ENCODE measurements around the gene IMPDH1. TPM values are rescaled to one million over a fixed set of nuclear protein-coding genes. Genes with fewer than 3 reads are reported as not detected.

The IMPDH1 gene
- total RNA-seq, 1 donor from 2014 or later: 52.3 TPM

GRCh38 chr7:128383776-128384175, 26.0 kb downstream of the IMPDH1 start:
- Histone ChIP-seq H3K36me3 (no peaks in the 10 kb centered on the region), H3K4me1 (peaks cover 10% of the 10 kb centered on the region), H3K27ac (no peak overlapping the region), H3K4me3 (no peak overlapping the region), H3K27me3 (no peaks in the 10 kb centered on the region), H3K9me3 (no peaks in the 10 kb centered on the region)
- no peak for DNase-seq (ENCODE audit: extremely low spot score in 2 of 2)
- TF ChIP-seq POLR2AphosphoS5 (IDR thresholded peaks at IDR 0.05; ENCODE audit: insufficient read depth in 1 of 2, low read depth in 1 of 2) (no peak), POLR2A (IDR thresholded peaks at IDR 0.05) (no peak)
- TF ChIP-seq, protein P1, sequence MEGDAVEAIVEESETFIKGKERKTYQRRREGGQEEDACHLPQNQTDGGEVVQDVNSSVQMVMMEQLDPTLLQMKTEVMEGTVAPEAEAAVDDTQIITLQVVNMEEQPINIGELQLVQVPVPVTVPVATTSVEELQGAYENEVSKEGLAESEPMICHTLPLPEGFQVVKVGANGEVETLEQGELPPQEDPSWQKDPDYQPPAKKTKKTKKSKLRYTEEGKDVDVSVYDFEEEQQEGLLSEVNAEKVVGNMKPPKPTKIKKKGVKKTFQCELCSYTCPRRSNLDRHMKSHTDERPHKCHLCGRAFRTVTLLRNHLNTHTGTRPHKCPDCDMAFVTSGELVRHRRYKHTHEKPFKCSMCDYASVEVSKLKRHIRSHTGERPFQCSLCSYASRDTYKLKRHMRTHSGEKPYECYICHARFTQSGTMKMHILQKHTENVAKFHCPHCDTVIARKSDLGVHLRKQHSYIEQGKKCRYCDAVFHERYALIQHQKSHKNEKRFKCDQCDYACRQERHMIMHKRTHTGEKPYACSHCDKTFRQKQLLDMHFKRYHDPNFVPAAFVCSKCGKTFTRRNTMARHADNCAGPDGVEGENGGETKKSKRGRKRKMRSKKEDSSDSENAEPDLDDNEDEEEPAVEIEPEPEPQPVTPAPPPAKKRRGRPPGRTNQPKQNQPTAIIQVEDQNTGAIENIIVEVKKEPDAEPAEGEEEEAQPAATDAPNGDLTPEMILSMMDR (IDR thresholded peaks at IDR 0.05): no peak
- intact Hi-C loops (cut with DNase I): no loop called here

DNA sequence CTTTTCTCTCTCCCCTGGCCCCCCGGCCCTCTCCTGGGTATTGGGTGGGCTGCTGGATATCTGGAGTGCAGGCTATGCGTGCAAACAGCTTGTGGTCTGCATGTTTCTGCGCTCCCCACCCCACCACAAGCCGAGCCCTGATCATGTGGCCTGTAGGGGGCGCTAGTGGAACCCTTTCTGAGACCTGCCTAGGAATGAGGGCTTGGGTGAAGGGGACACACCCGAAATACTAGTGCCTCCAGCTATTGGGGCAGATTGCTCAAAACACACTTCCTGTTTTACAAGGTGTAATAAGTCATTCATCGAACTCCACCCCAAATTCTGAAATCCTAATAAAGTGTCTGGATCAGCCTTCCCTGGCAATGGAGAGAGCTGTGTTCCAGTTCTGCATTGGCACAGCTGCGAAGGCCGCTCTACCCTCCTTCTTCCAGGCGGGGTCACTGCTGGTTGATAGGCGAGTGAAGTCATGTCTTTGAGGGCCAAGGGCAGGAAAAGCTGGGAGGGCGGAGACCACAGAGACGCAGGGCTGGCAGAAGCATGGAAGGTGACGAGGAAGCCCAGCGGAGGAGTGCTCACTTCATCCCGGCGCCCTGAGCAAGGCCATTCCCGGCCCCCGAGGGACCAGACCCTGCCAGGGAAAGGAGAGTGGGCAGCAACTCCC, 28.5 kb downstream of the IMPDH1 start:
- no peak for DNase-seq (ENCODE audit: extremely low spot score in 2 of 2)
- H3K27me3 ChIP-seq: no peaks in the 10 kb centered on the region
- no peak overlapping the region for H3K4me3 ChIP-seq
- no peaks in the 10 kb centered on the region for H3K36me3 ChIP-seq
- intact Hi-C loops (cut with DNase I): no loop called here
- peaks cover 6% of the 10 kb centered on the region for H3K4me1 ChIP-seq
- no peak overlapping the region for H3K27ac ChIP-seq
- H3K9me3 ChIP-seq: no peaks in the 10 kb centered on the region
- TF ChIP-seq, protein P1 (IDR thresholded peaks at IDR 0.05): peak in 1 of 3 experiments; percentile 27
- no peak for TF ChIP-seq POLR2AphosphoS5 (IDR thresholded peaks at IDR 0.05; ENCODE audit: insufficient read depth in 1 of 2, low read depth in 1 of 2)
- TF ChIP-seq POLR2A (IDR thresholded peaks at IDR 0.05): no peak

- no peaks in the 10 kb centered on the region for H3K9me3 ChIP-seq
- H3K4me3 ChIP-seq: no peak overlapping the region
- H3K27ac ChIP-seq: no peak overlapping the region
- no peaks in the 10 kb centered on the region for H3K27me3 ChIP-seq
- peaks cover 6% of the 10 kb centered on the region for H3K4me1 ChIP-seq
- DNase-seq (ENCODE audit: extremely low spot score in 2 of 2): no peak
- TF ChIP-seq POLR2AphosphoS5 (IDR thresholded peaks at IDR 0.05; ENCODE audit: insufficient read depth in 1 of 2, low read depth in 1 of 2) (no peak), POLR2A (IDR thresholded peaks at IDR 0.05) (no peak)
- TF ChIP-seq, protein P1 (IDR thresholded peaks at IDR 0.05): no peak
- intact Hi-C loops (cut with DNase I): no loop called here
- H3K36me3 ChIP-seq: no peaks in the 10 kb centered on the region
Observed at GRCh38 chr7:128380483-128381106, 29.2 kb downstream of the IMPDH1 start.

GRCh38 chr7:128379900-128380479, 29.8 kb downstream of the IMPDH1 start:
- H3K27ac ChIP-seq: no peak overlapping the region
- TF ChIP-seq POLR2A (IDR thresholded peaks at IDR 0.05) (no peak), POLR2AphosphoS5 (IDR thresholded peaks at IDR 0.05; ENCODE audit: insufficient read depth in 1 of 2, low read depth in 1 of 2) (no peak)
- TF ChIP-seq, protein P1 (IDR thresholded peaks at IDR 0.05): no peak
- intact Hi-C loops (cut with DNase I): no loop called here
- H3K4me1 ChIP-seq: peaks cover 6% of the 10 kb centered on the region
- H3K9me3 ChIP-seq: no peaks in the 10 kb centered on the region
- no peak overlapping the region for H3K4me3 ChIP-seq
- no peaks in the 10 kb centered on the region for H3K27me3 ChIP-seq
- DNase-seq (ENCODE audit: extremely low spot score in 2 of 2): no peak
- H3K36me3 ChIP-seq: no peaks in the 10 kb centered on the region

DNA sequence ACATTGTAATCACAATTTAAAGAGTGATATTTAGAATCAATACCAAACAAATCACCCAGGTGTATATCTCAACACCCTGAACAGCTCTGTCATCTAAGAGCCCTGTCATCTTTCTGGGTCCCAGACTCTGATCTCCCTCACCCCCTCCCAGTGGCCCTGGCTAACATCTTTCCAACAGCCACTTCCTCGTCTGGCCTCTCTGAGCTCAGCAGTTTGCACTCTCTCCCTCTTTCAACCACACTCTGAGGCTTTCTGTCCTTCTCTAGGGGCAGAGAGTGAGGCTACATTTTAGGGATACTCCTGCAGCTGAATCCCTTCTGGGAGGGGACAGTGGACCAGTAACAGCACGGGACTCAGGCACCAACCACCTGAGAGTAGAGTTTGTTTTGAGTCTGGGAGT, 31.1 kb downstream of the IMPDH1 start:
- Histone ChIP-seq H3K27me3 (no peaks in the 10 kb centered on the region), H3K9me3 (no peaks in the 10 kb centered on the region), H3K4me1 (peaks cover 6% of the 10 kb centered on the region), H3K4me3 (no peak overlapping the region), H3K36me3 (no peaks in the 10 kb centered on the region), H3K27ac (no peak overlapping the region)
- no peak for TF ChIP-seq POLR2AphosphoS5 (IDR thresholded peaks at IDR 0.05; ENCODE audit: insufficient read depth in 1 of 2, low read depth in 1 of 2)
- no peak for TF ChIP-seq POLR2A (IDR thresholded peaks at IDR 0.05)
- TF ChIP-seq, protein P1 (IDR thresholded peaks at IDR 0.05): no peak
- intact Hi-C loops (cut with DNase I): no loop called here
- DNase-seq (ENCODE audit: extremely low spot score in 2 of 2): no peak

All from vagina (tissue), 2 donors.